Erythroblast (primary cell): Measurements from ENCODE around the gene CAMK2N1.

Experiments used
- GATA1 ChIP-seq: IDR thresholded peaks from 2 replicates; pipeline ENCODE4 v1.6.1; 2011; ENCODE audit warnings: low read depth, mild to moderate bottlenecking, control low read depth, low read length, moderate library complexity
- POLR2A ChIP-seq: IDR thresholded peaks from 2 replicates; pipeline ENCODE4 v1.6.1; 2011; ENCODE audit warnings: mild to moderate bottlenecking, low read length

DNA sequence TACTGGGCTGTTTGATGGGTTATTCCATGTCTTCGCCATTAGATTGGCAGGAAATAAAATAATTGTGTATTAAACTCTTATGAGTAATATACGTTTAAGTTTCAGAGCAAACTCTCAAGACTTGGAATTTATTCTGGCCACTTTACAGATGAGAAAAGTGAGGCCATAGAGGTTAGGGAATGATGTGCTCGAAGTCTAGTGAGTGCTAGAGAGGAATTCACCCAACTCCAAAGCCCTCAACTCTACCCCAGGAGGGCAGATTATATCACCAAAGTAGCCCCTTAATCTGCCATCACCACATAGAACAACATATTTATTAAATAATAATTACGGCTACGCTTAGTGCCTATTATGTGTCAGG is 22.4 kb upstream of the CAMK2N1 start:
- TF ChIP-seq POLR2A (no peak), GATA1 (no peak)
